GM12873 (cell line): ENCODE data around the gene CEP126.

ENCODE experiments used
- CTCF ChIP-seq: IDR thresholded peaks from 2 replicates; pipeline ENCODE4 v1.5.1; 2012; ENCODE audit warnings: low read depth, mild to moderate bottlenecking, moderate library complexity, low read length, control low read depth; ENCODE audit not compliant: insufficient read depth; ENCODE audit errors: missing control alignments

CEP126 gene

GRCh38 chr11:102012946-102013345, 98.1 kb downstream of the CEP126 start:
- TF ChIP-seq CTCF = no peak

GRCh38 chr11:102014756-102015155, 99.9 kb downstream of the CEP126 start:
- TF ChIP-seq CTCF = no peak

- no peak for TF ChIP-seq CTCF
These were observed 102.2 kb downstream of the CEP126 start for GRCh38 chr11:102017026-102017425.

- TF ChIP-seq CTCF = no peak
These were observed 111.4 kb downstream of the CEP126 start for GRCh38 chr11:102026217-102026616.

- TF ChIP-seq CTCF = no peak
These were observed 112.1 kb downstream of the CEP126 start for GRCh38 chr11:102026959-102027358.

- no peak for TF ChIP-seq CTCF
These were observed 121.9 kb downstream of the CEP126 start for GRCh38 chr11:102036757-102037156.

GRCh38 chr11:102046841-102047240, 132.0 kb downstream of the CEP126 start:
- TF ChIP-seq CTCF = no peak

GRCh38 chr11:102047305-102047924, 132.6 kb downstream of the CEP126 start, which contains the start of gene CFAP300:
Gene CFAP300 (plus strand): TSS chr11:102047437. CDS start chr11:102047471, 34 bp downstream.
- TF ChIP-seq CTCF = no peak
